ENCODE measurements around the gene VDAC1. TPM values are rescaled to one million over a fixed set of nuclear protein-coding genes. Genes with fewer than 3 reads are reported as not detected.

The VDAC1 gene
- total and polyA plus RNA-seq, 10 of the 15 experiments (the other 5 are each of a cell fraction or from before 2014, with no cell fraction given): 245 to 488 (median 349) TPM

DNA sequence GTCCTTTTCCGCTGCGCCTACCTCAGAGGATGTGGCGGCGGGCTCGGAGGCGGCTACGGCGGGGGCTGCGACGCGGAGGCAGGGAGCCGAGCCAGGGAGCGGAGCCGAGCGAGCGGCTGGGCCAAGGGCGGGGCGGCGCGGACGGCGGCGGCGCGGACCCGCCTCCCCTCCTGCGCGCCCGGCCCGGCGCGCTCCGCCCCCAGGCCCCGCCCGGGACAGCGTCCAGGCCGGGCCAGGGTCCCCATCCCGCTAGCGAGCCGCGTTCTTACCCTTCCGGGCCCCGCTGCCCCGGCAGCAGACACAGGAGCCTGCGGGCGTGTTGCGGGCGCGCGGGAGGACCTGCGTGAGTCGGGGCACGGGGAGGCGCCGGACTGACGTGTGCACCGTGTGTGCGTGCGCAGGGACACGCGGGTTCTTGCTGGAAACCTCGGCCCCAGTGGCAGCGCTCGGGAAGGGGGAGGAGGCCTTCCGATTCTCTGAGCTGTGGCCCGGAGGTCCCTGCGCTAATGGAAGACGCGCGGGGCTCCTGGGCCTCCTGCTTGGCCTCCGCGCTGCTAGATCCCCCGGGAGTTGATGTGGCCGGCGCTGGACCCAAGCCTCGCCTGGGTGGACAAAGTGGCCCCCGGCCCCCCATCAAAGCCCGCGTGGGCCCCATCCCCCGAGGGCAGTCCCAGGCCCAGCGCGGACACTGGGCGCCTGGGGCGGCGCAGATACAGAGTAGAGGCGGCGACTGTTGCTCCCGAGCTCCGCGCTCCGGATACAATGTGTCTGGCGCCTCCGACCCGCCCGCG is at the start of gene VDAC1 (continued):
- TF ChIP-seq CREB1 (IDR thresholded peaks at IDR 0.05; ENCODE audit: low read depth) (peak; percentile 69), CHD2 (IDR thresholded peaks at IDR 0.05; ENCODE audit: borderline replicate concordance, low read depth, low read length) (0 out of 2 replicates have a peak, but pooled peaks have one; percentile 15), CBX3 (IDR thresholded peaks at IDR 0.05; ENCODE audit: borderline replicate concordance, low read depth) (no peak), POLR2A (IDR thresholded peaks at IDR 0.05; ENCODE audit: low read depth, low read length) (peak; percentile 87), TAF1 (IDR thresholded peaks at IDR 0.05; ENCODE audit: borderline replicate concordance, low read depth, low read length) (peak; percentile 46; the same call in 1 of the 2 replicates), SMAD5 (IDR thresholded peaks at IDR 0.05; ENCODE audit: low read depth) (peak; percentile 27; the same call in 1 of the 2 replicates), BHLHE40 (IDR thresholded peaks at IDR 0.05; ENCODE audit: borderline replicate concordance in 1 of 2, low read depth in 2 of 2, low read length in 1 of 2) (peak in 1 of 2 experiments; percentile 82; a peak in 2 of 4 replicates), MYC (IDR thresholded peaks at IDR 0.05; ENCODE audit: insufficient read depth, insufficient read length, insufficient replicate concordance, low read length, severe bottlenecking) (peak; percentile 47)
- TF ChIP-seq, protein P1, sequence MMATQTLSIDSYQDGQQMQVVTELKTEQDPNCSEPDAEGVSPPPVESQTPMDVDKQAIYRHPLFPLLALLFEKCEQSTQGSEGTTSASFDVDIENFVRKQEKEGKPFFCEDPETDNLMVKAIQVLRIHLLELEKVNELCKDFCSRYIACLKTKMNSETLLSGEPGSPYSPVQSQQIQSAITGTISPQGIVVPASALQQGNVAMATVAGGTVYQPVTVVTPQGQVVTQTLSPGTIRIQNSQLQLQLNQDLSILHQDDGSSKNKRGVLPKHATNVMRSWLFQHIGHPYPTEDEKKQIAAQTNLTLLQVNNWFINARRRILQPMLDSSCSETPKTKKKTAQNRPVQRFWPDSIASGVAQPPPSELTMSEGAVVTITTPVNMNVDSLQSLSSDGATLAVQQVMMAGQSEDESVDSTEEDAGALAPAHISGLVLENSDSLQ (IDR thresholded peaks at IDR 0.05): 0 out of 2 replicates have a peak, but pooled peaks have one; percentile 8
- TF ChIP-seq, protein P2, sequence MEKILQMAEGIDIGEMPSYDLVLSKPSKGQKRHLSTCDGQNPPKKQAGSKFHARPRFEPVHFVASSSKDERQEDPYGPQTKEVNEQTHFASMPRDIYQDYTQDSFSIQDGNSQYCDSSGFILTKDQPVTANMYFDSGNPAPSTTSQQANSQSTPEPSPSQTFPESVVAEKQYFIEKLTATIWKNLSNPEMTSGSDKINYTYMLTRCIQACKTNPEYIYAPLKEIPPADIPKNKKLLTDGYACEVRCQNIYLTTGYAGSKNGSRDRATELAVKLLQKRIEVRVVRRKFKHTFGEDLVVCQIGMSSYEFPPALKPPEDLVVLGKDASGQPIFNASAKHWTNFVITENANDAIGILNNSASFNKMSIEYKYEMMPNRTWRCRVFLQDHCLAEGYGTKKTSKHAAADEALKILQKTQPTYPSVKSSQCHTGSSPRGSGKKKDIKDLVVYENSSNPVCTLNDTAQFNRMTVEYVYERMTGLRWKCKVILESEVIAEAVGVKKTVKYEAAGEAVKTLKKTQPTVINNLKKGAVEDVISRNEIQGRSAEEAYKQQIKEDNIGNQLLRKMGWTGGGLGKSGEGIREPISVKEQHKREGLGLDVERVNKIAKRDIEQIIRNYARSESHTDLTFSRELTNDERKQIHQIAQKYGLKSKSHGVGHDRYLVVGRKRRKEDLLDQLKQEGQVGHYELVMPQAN (conservative IDR thresholded peaks at IDR 0.05): peak; percentile 15; the same call in 1 of the 2 replicates
